Stimulated activated naive CD8-positive, alpha-beta T cell treated with anti-CD3 and anti-CD28 coated beads, Interleukin-15, amount 100 ng/mL, for 72 hours (primary cell): ENCODE data around the gene SMARCD3.
A peak's percentile ranks its signal among the peaks of the same experiment; 100 is the strongest.

Source experiments
- ATAC-seq: fragments of 150-1000 bp; cut with Tn5 transposase; 2 replicates; pipeline ENCODE4 v1.10.0; 2021; ENCODE audit warnings: mild to moderate bottlenecking, moderate library complexity
- DNase-seq, 2 donors: peaks; one replicate each; pipeline ENCODE4 v3.0.0; 2021 to 2022
- H3K27ac Mint-ChIP-seq, 2 donors: one replicate each; pipeline ENCODE4 v1.8.0; 2022; ENCODE audit warnings: mild to moderate bottlenecking in 2 of 2, mixed read lengths in 2 of 2, moderate library complexity in 2 of 2
- H3K27me3 Mint-ChIP-seq: one replicate; pipeline ENCODE4 v1.8.0; 2022; ENCODE audit warnings: mixed read lengths
- H3K4me1 Mint-ChIP-seq: one replicate; pipeline ENCODE4 v1.8.0; 2022; ENCODE audit warnings: mild to moderate bottlenecking, mixed read lengths
- H3K4me3 Mint-ChIP-seq, 2 donors: one replicate each; pipeline ENCODE4 v1.8.0; 2022; ENCODE audit warnings: mild to moderate bottlenecking in 2 of 2, mixed read lengths in 2 of 2, moderate library complexity in 1 of 2
- H3K9me3 Mint-ChIP-seq, 2 donors: one replicate each; pipeline ENCODE4 v1.8.0; 2022; ENCODE audit warnings: mixed read lengths in 2 of 2

The SMARCD3 gene

DNA sequence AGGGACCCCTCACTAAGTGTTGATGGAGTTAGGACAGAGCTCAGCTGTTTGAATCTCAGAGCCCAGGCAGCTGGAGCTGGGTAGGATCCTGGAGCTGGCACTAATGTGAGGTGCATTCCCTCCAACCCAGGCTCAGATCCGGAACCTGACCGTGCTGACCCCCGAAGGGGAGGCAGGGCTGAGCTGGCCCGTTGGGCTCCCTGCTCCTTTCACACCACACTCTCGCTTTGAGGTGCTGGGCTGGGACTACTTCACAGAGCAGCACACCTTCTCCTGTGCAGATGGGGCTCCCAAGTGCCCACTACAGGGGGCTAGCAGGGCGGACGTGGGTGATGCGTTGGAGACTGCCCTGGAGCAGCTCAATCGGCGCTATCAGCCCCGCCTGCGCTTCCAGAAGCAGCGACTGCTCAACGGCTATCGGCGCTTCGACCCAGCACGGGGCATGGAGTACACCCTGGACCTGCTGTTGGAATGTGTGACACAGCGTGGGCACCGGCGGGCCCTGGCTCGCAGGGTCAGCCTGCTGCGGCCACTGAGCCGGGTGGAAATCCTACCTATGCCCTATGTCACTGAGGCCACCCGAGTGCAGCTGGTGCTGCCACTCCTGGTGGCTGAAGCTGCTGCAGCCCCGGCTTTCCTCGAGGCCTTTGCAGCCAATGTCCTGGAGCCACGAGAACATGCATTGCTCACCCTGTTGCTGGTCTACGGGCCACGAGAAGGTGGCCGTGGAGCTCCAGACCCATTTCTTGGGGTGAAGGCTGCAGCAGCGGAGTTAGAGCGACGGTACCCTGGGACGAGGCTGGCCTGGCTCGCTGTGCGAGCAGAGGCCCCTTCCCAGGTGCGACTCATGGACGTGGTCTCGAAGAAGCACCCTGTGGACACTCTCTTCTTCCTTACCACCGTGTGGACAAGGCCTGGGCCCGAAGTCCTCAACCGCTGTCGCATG, 11.0 kb downstream of the SMARCD3 start:
- H3K27me3 Mint-ChIP-seq = no peaks in the 10 kb centered on the region
- ATAC-seq = no peak
- DNase-seq = no peak
- H3K4me3 Mint-ChIP-seq = no peak overlapping the region
- H3K27ac Mint-ChIP-seq = peak overlapping the region in 1 of 2 donors; percentile 48
- no peaks in the 10 kb centered on the region for H3K9me3 Mint-ChIP-seq
- peaks cover 34% of the 10 kb centered on the region for H3K4me1 Mint-ChIP-seq

DNA sequence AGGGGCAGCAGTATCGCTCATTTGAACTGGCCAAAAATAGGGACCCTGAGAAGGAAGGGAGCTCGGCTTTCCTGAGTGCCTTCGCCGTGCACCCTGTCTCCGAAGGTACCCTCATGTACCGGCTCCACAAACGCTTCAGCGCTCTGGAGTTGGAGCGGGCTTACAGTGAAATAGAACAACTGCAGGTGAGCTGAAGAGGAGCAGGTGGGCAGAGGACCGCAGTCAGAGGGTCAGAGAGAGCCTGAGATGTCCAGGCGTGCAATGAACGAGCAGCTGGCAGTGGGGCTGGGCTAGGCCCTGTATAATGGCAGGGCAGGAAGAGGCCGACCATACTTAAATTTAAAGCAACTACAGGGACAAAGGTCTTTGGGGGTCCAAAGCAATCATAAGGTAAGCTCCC, 12.1 kb downstream of the SMARCD3 start:
- no peaks in the 10 kb centered on the region for H3K9me3 Mint-ChIP-seq
- H3K27me3 Mint-ChIP-seq = no peaks in the 10 kb centered on the region
- no peak overlapping the region for H3K27ac Mint-ChIP-seq
- no peak for DNase-seq
- peaks cover 37% of the 10 kb centered on the region for H3K4me1 Mint-ChIP-seq
- H3K4me3 Mint-ChIP-seq = no peak overlapping the region
- no peak for ATAC-seq

DNA sequence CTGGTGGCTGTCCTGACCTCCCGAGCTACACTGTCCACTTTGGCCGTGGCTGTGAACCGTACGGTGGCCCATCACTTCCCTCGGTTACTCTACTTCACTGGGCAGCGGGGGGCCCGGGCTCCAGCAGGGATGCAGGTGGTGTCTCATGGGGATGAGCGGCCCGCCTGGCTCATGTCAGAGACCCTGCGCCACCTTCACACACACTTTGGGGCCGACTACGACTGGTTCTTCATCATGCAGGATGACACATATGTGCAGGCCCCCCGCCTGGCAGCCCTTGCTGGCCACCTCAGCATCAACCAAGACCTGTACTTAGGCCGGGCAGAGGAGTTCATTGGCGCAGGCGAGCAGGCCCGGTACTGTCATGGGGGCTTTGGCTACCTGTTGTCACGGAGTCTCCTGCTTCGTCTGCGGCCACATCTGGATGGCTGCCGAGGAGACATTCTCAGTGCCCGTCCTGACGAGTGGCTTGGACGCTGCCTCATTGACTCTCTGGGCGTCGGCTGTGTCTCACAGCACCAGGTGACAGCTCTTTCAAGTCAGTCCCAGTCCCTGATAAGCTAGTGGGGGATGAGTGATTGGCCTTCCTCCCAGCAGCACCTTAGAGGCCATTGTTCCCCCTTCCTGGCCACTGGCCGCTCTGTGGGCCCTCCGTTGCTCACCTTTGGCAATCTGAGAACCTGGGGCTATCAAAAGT, 13.3 kb downstream of the SMARCD3 start:
- no peak for ATAC-seq
- DNase-seq = no peak
- peaks cover 38% of the 10 kb centered on the region for H3K4me1 Mint-ChIP-seq
- H3K27ac Mint-ChIP-seq = no peak overlapping the region
- H3K4me3 Mint-ChIP-seq = no peak overlapping the region
- H3K9me3 Mint-ChIP-seq = no peaks in the 10 kb centered on the region
- no peaks in the 10 kb centered on the region for H3K27me3 Mint-ChIP-seq

DNA sequence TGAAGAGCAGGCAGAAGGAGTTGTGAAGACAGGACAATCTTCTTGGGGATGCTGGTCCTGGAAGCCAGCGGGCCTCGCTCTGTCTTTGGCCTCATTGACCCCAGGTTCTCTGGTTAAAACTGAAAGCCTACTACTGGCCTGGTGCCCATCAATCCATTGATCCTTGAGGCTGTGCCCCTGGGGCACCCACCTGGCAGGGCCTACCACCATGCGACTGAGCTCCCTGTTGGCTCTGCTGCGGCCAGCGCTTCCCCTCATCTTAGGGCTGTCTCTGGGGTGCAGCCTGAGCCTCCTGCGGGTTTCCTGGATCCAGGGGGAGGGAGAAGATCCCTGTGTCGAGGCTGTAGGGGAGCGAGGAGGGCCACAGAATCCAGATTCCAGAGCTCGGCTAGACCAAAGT, 14.7 kb downstream of the SMARCD3 start:
- ATAC-seq = no peak
- H3K27ac Mint-ChIP-seq = peak overlapping the region; percentile 99 to 100
- peak overlapping the region; percentile 99 to 100 for H3K4me3 Mint-ChIP-seq

DNA sequence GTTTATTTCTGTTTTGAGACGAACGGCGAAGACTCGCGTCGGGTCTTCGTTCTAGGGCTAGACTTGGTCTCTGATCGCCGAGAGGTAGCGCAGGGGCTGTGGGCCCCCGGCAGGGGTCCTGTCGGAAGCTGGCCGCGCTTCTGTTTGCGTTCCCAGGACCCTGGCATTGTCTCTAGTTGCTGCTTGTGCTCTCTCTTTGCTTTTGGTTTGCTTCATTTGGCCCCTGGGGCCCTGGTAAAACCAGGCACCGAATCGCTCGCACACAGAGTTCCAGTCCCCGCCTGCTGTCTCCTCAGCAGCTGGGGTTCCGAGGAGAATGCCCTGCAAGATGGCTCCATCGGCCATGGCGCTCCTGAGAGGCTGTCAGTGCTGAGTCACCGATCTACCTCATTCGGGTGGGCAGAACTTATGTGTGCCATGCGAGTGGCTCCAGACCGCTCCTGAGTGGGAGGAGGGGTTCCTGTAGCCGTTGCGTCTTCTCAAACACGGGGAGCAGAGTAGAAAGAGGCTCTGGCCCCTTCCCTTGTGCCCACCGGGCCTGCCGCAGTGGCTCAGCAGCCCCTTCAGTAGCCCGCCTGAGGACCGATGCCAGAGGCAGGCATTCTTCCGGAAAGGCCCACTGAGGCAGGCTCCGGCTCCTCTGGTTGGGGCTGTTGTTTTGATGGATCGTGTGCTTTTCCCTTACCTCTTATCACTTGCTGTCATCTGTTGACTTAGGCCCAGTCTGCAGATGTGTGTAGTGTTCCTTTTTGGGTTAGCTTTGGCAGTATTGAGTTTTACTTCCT, 15.4 kb downstream of the SMARCD3 start:
- no peaks in the 10 kb centered on the region for H3K9me3 Mint-ChIP-seq
- peak overlapping the region; percentile 99 to 100 for H3K27ac Mint-ChIP-seq
- DNase-seq = peak; percentile 65 to 79
- H3K27me3 Mint-ChIP-seq = no peaks in the 10 kb centered on the region
- peaks cover 41% of the 10 kb centered on the region for H3K4me1 Mint-ChIP-seq
- peak overlapping the region; percentile 99 to 100 for H3K4me3 Mint-ChIP-seq
- peak; percentile 84 for ATAC-seq

More for the DNA sequence above, 14.7 kb downstream of the SMARCD3 start:
- DNase-seq = no peak
- H3K9me3 Mint-ChIP-seq = no peaks in the 10 kb centered on the region
- no peaks in the 10 kb centered on the region for H3K27me3 Mint-ChIP-seq
- peaks cover 38% of the 10 kb centered on the region for H3K4me1 Mint-ChIP-seq

DNA sequence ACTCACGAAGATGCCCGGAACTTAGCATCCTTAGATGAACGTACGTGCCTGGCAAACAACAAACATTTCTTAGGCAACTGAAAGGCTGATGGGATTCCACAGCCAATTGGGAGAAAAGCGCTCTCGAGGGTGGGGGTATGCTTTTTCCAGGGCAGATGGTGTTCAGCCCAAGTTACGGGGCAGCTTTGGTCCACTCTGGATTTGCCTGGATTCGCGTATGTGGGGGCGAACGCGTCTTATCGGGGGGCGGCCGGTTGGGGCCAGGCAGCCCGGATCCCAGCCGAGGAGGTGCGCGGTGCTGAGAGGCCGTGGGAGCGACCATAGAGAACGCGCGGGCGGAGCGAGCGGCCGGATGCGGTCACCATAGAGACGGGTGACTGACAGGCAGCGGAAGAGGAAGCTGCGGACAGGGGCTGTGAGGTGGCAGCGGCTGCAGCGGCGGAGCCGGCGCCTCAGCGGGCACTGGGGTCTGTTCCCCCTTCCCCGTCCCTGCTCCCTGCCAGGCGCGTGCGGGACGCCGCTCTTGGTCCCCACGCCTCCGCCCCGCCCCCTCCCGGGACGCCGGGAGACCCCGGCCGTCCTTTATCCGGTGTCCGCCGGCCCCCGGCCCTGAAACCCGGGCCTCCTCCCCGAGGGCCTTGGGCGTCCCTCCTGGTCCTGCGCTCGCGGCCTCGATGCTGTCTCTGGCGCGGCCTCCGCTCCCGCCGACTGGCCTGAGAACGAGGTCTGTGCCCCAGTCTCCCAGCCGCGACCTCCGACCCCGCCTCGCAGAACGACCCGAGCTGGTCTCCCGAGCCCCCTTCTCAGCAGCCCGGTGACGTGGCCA, 16.2 kb downstream of the SMARCD3 start, which contains the start of gene CHPF2:
Gene CHPF2 (plus strand): TSS at position 393 of the 826 bp plus-strand sequence. CDS start 1,529 bp downstream, outside the sequence.
- Mint-ChIP-seq H3K9me3 (no peaks in the 10 kb centered on the region), H3K27ac (peak within 1 kb of the TSS; percentile 99 to 100), H3K4me3 (peak within 1 kb of the TSS; percentile 99 to 100), H3K27me3 (no peaks in the 10 kb centered on the region), H3K4me1 (peaks cover 47% of the 10 kb centered on the region)
- peak; percentile 96 for ATAC-seq
- peak; percentile 88 to 91 for DNase-seq

DNA sequence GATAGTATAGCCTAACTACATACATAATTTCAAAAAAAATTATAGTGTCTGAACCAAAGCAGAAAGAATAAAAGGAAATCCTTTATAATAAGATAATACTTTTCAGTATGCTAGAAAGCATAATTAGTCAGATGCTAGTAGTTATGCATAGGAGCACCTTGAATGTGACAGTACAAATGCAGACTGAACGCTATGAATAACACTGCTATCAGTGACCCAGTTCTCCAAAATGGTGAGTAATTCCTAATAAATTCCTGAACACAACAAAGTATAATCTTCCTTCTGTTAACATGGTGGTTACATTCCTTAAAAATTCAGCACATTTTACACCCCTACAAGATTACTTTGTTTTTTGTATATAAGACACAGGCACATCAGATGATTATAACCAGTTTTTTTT, 17.4 kb downstream of the SMARCD3 start:
- Mint-ChIP-seq H3K9me3 (no peaks in the 10 kb centered on the region), H3K27ac (no peak overlapping the region)

DNA sequence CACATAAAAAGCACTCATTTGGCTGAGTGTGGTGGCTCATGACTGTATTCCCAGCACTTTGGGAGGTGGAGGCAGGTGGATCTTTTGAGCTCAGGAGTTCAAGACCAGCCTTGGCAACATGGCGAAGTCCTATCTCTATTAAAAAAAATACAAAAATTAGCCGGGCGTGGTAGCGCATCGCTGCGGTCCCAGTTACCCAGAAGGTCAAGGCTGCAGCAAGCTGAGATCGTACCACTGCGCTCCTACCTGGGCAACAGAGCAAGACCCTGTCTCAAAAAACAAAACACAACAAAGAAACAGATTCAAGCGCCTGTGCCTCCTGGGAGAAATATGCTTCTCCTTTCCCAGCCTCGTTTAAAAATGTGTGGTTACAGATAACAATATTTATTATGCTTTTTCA, 19.2 kb downstream of the SMARCD3 start:
- no peaks in the 10 kb centered on the region for H3K27me3 Mint-ChIP-seq
- ATAC-seq (no peak), DNase-seq (no peak)
- H3K4me3 Mint-ChIP-seq = no peak overlapping the region
- no peaks in the 10 kb centered on the region for H3K9me3 Mint-ChIP-seq
- peaks cover 63% of the 10 kb centered on the region for H3K4me1 Mint-ChIP-seq
- no peak overlapping the region for H3K27ac Mint-ChIP-seq

More for the DNA sequence above, 17.4 kb downstream of the SMARCD3 start:
- Mint-ChIP-seq H3K4me1 (peaks cover 54% of the 10 kb centered on the region), H3K4me3 (peak overlapping the region in 1 of 2 donors; percentile 99), H3K27me3 (no peaks in the 10 kb centered on the region)
- DNase-seq (no peak), ATAC-seq (no peak)

DNA sequence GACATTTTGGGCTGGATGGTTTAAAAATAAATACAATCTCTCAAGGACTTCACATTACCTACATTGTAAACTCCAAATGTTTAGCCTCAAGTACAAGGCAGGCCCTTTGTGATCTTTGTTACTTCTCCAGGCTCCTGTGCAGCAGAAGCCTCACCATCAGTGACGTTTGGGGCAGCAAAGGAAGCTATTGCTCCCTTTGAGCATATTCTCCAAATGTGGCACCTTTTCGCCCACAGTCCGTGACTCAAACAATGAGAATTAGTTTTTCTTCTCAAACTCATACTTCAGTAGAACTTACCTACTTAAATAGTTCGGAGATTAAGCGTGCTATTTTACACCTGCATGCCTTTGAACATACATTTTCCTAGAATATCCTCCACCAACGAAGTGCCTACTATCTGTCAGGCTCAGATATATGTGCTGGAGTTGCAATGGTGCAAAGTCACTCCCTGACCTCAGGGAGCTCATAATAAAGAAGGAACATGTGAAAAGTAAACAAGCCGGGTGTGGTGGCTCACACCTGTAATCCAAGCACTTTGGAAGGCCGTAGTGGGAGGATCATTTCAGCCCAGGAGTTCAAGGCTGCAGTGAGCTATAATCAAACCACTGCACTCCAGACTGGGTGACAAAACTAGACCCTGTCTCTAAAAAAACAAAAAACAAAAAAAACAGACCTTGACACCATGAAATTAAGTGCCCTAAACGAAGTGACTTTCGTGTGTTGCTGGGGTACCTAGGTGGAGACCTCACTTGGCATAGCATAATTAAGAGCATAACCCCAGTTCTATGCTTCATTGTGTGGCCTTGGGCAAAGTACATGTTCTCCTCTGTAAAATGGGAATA, 20.2 kb downstream of the SMARCD3 start:
- no peak for ATAC-seq
- no peaks in the 10 kb centered on the region for H3K9me3 Mint-ChIP-seq

DNA sequence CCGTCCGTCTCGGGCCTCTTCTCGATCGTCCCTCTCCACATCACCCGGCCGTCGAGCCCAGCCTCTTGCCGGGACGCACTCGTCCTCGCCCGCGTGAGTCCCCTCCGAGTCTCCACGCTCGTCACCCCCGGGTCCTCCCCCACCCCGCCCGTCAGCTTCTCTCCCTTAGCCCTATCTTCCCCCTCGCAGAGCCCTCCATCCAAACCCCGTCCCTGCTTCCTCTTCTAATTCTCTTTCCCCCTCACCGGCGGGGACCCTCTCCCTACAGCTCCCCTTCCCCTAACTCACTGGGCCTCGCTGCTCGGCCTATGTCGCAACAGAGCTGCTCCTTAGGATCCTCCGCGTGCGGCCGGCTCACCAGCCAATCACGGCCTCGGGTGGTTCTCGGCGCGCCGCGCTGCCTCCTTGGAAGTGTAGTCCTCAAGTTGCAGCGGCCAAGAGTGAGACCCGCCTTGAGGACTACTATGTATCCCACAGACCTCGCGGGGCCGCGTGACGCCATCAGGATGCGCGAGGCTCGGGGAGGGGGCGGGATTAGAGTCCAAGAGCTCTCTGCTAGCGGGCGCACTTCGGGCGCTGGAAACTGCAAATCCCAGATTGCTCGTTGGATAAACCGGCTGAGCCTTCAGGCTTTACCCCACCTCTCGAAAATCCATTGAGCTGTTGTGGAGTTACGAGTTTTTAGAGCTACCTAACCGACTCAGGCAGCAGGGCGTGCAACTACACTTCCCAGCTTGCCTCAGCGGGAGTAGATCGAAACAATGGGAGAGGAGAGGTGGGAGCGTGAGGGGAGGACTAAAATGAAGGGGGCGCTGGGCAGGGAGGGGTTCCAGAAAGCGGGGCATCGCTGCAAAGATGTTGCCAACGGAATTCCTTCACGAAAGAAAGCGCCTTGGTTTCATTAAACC, 21.4 kb downstream of the SMARCD3 start, which contains the start of gene ABCF2:
Gene ABCF2 (minus strand): TSS at position 331 of the 908 bp plus-strand sequence. CDS start 747 bp downstream, outside the sequence.
- peak; percentile 94 to 96 for DNase-seq
- Mint-ChIP-seq H3K27ac (peak within 1 kb of the TSS; percentile 97 to 98), H3K4me1 (peaks cover 53% of the 10 kb centered on the region), H3K4me3 (peak within 1 kb of the TSS; percentile 97 to 100), H3K27me3 (no peaks in the 10 kb centered on the region), H3K9me3 (no peaks in the 10 kb centered on the region)
- peak; percentile 100 for ATAC-seq

More for the DNA sequence above, 20.2 kb downstream of the SMARCD3 start:
- H3K4me1 Mint-ChIP-seq = peaks cover 58% of the 10 kb centered on the region
- no peaks in the 10 kb centered on the region for H3K27me3 Mint-ChIP-seq
- no peak for DNase-seq
- H3K4me3 Mint-ChIP-seq = peak overlapping the region; percentile 97 to 100
- H3K27ac Mint-ChIP-seq = peak overlapping the region in 1 of 2 donors; percentile 57

DNA sequence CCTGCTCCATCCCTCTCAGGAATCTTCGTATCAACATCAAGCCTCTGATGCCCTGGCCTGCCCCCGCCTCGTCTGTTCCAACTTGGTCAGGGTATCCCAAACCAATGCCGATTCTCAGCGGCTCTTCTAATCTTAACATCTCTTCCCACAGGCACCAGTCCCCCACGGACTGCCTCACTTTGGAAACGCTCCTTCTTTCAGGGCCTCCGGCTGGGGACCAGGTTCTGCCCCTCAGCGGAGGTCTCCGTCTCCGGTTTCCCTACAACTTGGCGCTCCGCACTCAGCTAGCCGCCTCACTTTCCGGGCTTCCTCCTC, 22.0 kb downstream of the SMARCD3 start:
- peak; percentile 21 for ATAC-seq
- DNase-seq = no peak
- Mint-ChIP-seq H3K9me3 (no peaks in the 10 kb centered on the region), H3K4me3 (peak overlapping the region; percentile 97 to 100), H3K4me1 (peaks cover 47% of the 10 kb centered on the region), H3K27ac (peak overlapping the region; percentile 97 to 98), H3K27me3 (no peaks in the 10 kb centered on the region)

DNA sequence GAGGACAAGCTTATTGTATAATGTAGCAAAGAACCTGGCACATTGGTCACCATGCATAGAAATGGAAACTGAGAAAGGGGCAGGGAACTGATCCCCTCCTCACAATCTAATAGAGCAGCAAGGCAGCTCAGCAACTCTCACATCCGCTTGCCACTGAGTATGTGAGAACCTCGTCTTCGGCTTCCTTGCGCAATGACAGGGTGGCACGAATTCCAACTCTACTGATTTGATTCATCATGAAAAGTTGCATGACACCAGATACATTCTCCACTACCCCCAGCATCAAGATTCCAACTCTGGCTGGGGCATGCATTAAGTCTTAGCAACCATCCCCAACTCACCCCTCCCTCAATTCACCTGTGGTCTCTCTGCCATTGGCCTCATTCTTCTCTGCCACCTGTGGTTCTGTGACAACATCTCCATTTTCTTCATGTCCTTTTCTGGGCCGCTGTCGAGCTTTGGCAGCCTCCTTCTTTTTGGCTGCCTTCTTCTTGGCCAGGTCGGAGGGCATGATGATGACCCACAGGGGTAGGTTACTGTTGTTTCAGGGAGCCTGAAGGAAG, 22.5 kb downstream of the SMARCD3 start:
- H3K27ac Mint-ChIP-seq = peak overlapping the region in 1 of 2 donors; percentile 97
- ATAC-seq (no peak), DNase-seq (no peak)
- no peaks in the 10 kb centered on the region for H3K27me3 Mint-ChIP-seq
- H3K9me3 Mint-ChIP-seq = no peaks in the 10 kb centered on the region
- H3K4me1 Mint-ChIP-seq = peaks cover 45% of the 10 kb centered on the region
- H3K4me3 Mint-ChIP-seq = peak overlapping the region; percentile 97 to 100

DNA sequence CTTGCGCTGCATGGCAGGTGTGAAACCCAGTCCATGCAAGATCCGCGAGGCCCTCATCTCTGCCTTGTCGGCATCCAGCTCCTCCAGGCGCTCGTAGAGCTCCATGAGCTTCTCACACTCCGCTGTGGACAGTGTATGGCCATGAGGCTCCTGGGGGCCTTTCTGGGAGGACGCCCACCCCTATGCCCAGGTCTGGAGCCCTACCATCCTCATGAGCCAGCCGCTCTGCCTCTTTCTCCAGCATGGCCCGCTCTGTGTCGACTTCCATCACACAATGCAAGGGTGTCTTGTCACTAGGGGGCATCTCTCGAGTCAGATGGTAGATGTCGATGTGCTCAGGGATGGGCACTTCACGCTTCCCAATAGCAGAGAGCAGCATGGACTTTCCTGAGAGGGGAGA, 24.8 kb downstream of the SMARCD3 start:
- ATAC-seq = no peak
- H3K27ac Mint-ChIP-seq = no peak overlapping the region
- H3K4me3 Mint-ChIP-seq = no peak overlapping the region
- H3K27me3 Mint-ChIP-seq = no peaks in the 10 kb centered on the region
- H3K9me3 Mint-ChIP-seq = no peaks in the 10 kb centered on the region
- DNase-seq = no peak
- H3K4me1 Mint-ChIP-seq = peaks cover 45% of the 10 kb centered on the region
